Left colon (tissue), 2 donors: ENCODE measurements around the gene DFFA. TPM values are rescaled to one million over a fixed set of nuclear protein-coding genes. Genes with fewer than 3 reads are reported as not detected.
"Not testable (repeated sequence)": the region's sequence is repeated elsewhere in the genome, so short reads cannot be mapped to it uniquely, and the experiment has no call there.

Source experiments
- ATAC-seq: fragments of 200-7000 bp; cut with Tn5 transposase; one replicate; pipeline ENCODE4 v1.9.1; 2020; ENCODE audit warnings: mild to moderate bottlenecking, moderate library complexity
- DNase-seq, 2 donors: peaks; one replicate each; pipeline ENCODE4 v3.0.0-alpha.2; 2020
- intact Hi-C, 2 donors: fragments of 100-400 bp; cut with DNase I in 1 of 2; cut with micrococcal nuclease in 1 of 2; formaldehyde crosslinking; loops; one replicate each; pipeline versions ENCODE4 v1.11.2 to v1.14.0; 2022; cut with DNase I, micrococcal nuclease
- total RNA-seq, 2 donors: library from RNA; stranded (reverse); fragmentation: NEBNext Ultra II Directional; extraction: Animal tissue kit (Norgen Biotek cat#: 25700); gene quantifications; one replicate each; pipeline ENCODE4 v1.2.1, GENCODE V29; 2021
- donor health status: DM: no; HTN: no; CAD: no.
- donor health status: DM: yes; HTN: yes; CAD: no.

The DFFA gene
- total RNA-seq, 2 donors from 2014 or later = 22.6 to 26.8 TPM

- intact Hi-C loops = no loop called here
- peak; percentile 87 for ATAC-seq
These were observed 2.5 kb upstream of the DFFA start, which contains the start of gene PEX14 for GRCh38 chr1:10474613-10475507. PEX14 (plus strand) TSS chr1:10474950; CDS start chr1:10474967, 17 bp downstream.

GRCh38 chr1:10474309-10474612 lies 1.9 kb upstream of the DFFA start:
- DNase-seq, intact Hi-C loops, ATAC-seq: not testable (repeated sequence)

More at GRCh38 chr1:10474613-10475507, 2.5 kb upstream of the DFFA start, which contains the start of gene PEX14:
- peak; percentile 90 to 92 for DNase-seq

- ATAC-seq = no peak
- no peak for DNase-seq
- intact Hi-C loops = no loop called here
These were observed 926 bp upstream of the DFFA start for GRCh38 chr1:10473145-10473765.

GRCh38 chr1:10471411-10472219 lies 714 bp downstream of the DFFA start:
- peak; percentile 5 for ATAC-seq
- intact Hi-C loops = no loop called here
- no peak for DNase-seq

- ATAC-seq (no peak), DNase-seq (no peak)
- intact Hi-C loops = no loop called here
These were observed 2.3 kb downstream of the DFFA start for GRCh38 chr1:10470043-10470442.

- intact Hi-C loops = no loop called here
- no peak for DNase-seq
- ATAC-seq = no peak
These were observed 5.3 kb downstream of the DFFA start for GRCh38 chr1:10467078-10467477.

GRCh38 chr1:10459184-10459583 lies 13.1 kb downstream of the DFFA start:
- intact Hi-C loops = no loop called here
- ATAC-seq = peak; percentile 24
- DNase-seq = no peak

GRCh38 chr1:10457875-10458274 lies 14.5 kb downstream of the DFFA start:
- intact Hi-C loops = no loop called here
- DNase-seq = no peak
- no peak for ATAC-seq

- DNase-seq, intact Hi-C loops, ATAC-seq: not testable (repeated sequence)
These were observed 14.9 kb downstream of the DFFA start for GRCh38 chr1:10457462-10457861.

GRCh38 chr1:10456661-10457060 lies 15.7 kb downstream of the DFFA start:
- DNase-seq (no peak), ATAC-seq (no peak)

GRCh38 chr1:10456048-10456447 lies 16.3 kb downstream of the DFFA start:
- ATAC-seq (no peak), DNase-seq (no peak)
- intact Hi-C loops = no loop called here

More at GRCh38 chr1:10456661-10457060, 15.7 kb downstream of the DFFA start:
- intact Hi-C loops = no loop called here

- intact Hi-C loops = no loop called here
- DNase-seq (no peak), ATAC-seq (no peak)
These were observed 21.0 kb downstream of the DFFA start for GRCh38 chr1:10451287-10451686.

GRCh38 chr1:10450836-10451235 lies 21.5 kb downstream of the DFFA start:
- ATAC-seq (no peak), DNase-seq (no peak)
- intact Hi-C loops = no loop called here

GRCh38 chr1:10450156-10450814 lies 22.0 kb downstream of the DFFA start:
- intact Hi-C loops = no loop called here
- ATAC-seq (no peak), DNase-seq (no peak)

- intact Hi-C loops = no loop called here
- ATAC-seq = no peak
- no peak for DNase-seq
These were observed 22.6 kb downstream of the DFFA start, which contains the start of gene CORT for GRCh38 chr1:10449751-10450150. CORT (plus strand) TSS chr1:10450031; CDS start chr1:10450224, 193 bp downstream.

GRCh38 chr1:10446790-10447422 lies 25.4 kb downstream of the DFFA start:
- ATAC-seq (no peak), DNase-seq (no peak)
- intact Hi-C loops = no loop called here

GRCh38 chr1:10444795-10445397 lies 27.4 kb downstream of the DFFA start:
- intact Hi-C loops = no loop called here
- DNase-seq (no peak), ATAC-seq (no peak)

GRCh38 chr1:10444248-10444647 lies 28.1 kb downstream of the DFFA start:
- DNase-seq (no peak), ATAC-seq (no peak)
- intact Hi-C loops = no loop called here
